Embryonic facial prominence (tissue), 1 donor: ENCODE results near the gene CFD.
"Not testable (repeated sequence)": the region's sequence is repeated elsewhere in the genome, so short reads cannot be mapped to it uniquely, and the experiment has no call there.

ENCODE experiments used
- DNase-seq: peaks from one replicate; pipeline ENCODE4 v3.0.0-alpha.2; 2016; ENCODE audit errors: extremely low spot score

Gene CFD

GRCh38 chr19:871446-872265 is 12.2 kb downstream of the CFD start:
- DNase-seq = no peak

- no peak for DNase-seq
These were observed 12.9 kb downstream of the CFD start for GRCh38 chr19:872266-872951.

- DNase-seq = no peak
These were observed 13.6 kb downstream of the CFD start for GRCh38 chr19:873084-873483.

DNA sequence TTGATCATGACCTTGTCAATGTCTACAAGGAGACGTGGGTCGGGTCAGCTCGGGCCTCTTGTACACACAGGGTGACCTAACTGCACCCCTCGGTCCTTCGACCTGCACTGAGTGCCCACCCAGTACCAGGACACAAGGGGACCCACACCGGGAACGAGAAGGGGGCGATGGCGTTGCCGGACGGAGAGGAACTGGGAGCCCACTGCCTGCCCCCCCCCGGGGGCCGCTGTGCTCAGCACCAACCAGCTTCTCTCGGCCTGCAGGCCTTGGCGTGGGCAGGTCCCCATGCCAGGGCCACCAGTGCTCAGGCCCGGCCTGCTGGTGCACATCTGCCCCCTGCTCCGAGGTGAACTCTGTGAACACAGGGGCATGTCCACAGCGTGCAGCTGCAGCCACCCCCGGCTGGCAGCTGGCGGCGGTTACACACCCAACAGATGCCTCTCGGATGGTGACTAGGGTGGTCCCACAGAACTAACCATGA is 14.1 kb downstream of the CFD start:
- DNase-seq = no peak

DNA sequence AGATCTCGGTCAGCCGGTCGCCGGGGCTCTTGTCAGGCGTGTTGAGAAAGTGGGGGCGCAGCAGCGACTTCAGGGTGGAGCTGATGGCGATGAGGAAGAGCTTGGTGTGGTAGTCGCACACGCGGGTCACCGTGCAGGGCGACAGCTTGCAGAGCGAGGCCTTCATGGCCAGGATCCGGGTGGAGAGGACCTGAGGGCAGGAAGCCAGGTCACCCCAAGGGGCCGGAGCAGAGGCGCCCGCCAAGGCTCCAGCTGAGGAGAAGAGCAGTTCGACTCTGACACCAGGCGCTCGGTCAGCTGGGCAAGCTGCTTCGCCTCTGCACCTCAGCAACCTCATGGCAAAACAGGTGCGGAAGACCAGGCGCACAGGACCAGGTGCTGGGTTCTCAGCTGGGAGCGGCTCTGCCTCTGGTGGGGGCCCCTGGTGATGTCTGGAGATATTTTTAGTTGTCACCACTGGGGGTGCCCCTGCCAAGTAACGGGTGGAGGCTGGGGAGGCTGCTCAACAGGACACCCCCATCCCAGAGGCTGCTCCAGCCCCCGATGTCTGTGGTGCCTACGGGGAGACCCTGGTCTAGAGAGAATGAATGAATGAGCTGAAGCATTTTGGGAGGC is 15.9 kb downstream of the CFD start:
- DNase-seq = no peak

GRCh38 chr19:876089-876488 is 16.6 kb downstream of the CFD start:
- no peak for DNase-seq

GRCh38 chr19:876780-877314 is 17.4 kb downstream of the CFD start:
- no peak for DNase-seq

- not testable (repeated sequence) for DNase-seq
These were observed 18.7 kb downstream of the CFD start for GRCh38 chr19:877992-878660.

GRCh38 chr19:878751-879561 is 19.5 kb downstream of the CFD start:
- not testable (repeated sequence) for DNase-seq

DNA sequence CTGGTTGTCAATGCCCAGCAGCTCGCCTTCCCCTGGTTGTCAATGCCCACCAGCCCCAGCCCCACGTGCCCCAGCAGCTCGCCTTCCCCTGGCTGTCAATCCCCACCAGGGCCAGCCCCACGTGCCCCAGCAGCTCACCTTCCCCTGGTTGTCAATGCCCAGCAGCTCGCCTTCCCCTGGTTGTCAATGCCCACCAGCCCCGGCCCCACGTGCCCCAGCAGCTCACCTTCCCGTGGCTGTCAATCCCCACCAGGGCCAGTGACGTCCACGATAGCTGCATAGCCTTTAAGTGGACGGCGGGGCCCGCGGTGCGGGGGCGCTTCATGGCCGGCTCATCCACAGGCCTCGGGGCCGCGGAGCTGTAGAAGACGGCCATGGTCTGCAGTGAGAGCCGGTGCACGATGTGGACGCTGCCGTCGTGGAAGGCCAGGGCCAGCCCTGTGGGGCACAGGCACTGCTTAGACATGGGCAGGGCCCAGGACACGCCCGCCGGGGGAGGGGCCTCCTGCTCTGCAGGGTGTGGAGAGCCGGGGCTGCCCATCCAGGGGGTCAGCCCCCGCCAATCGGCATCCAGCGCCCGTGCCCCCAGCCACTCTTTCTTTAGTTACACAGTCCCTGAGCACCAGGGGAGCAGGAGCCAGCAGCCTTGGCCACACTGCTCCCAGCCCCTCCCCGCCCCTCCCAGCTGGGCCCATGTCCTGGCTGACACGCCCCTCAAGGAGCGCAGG is 20.4 kb downstream of the CFD start:
- no peak for DNase-seq

GRCh38 chr19:881385-882071 is 22.1 kb downstream of the CFD start:
- DNase-seq = no peak

DNA sequence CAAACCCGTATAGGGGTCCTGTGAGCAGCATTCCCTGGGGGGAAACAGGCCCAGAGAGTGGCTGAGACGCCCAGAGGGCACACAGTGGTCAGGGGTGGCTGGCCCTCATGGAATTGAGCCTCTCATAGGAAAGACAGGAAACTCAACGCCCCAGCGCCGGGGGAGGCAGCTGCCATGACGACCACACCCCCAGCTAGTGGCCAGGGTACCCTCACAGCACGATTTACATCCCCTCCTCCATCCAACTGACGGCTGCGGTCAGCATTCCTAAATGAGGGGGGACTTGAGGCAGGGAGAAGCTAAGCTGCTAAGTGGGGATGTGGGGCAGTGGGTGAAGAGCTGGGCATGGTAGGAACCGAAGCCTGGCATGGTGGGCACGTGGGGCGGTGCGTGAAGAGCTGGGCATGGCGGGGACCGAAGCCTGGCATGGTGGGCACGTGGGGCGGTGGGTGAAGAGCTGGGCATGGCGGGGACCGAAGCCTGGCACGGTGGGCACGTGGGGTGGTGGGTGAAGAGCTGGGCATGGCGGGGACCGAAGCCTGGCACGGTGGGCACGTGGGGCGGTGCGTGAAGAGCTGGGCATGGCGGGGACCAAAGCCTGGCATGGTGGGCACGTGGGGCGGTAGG is 23.5 kb downstream of the CFD start:
- DNase-seq = no peak

GRCh38 chr19:883661-884211 is 24.3 kb downstream of the CFD start:
- no peak for DNase-seq

GRCh38 chr19:884420-885211 is 25.2 kb downstream of the CFD start:
- DNase-seq = no peak

DNA sequence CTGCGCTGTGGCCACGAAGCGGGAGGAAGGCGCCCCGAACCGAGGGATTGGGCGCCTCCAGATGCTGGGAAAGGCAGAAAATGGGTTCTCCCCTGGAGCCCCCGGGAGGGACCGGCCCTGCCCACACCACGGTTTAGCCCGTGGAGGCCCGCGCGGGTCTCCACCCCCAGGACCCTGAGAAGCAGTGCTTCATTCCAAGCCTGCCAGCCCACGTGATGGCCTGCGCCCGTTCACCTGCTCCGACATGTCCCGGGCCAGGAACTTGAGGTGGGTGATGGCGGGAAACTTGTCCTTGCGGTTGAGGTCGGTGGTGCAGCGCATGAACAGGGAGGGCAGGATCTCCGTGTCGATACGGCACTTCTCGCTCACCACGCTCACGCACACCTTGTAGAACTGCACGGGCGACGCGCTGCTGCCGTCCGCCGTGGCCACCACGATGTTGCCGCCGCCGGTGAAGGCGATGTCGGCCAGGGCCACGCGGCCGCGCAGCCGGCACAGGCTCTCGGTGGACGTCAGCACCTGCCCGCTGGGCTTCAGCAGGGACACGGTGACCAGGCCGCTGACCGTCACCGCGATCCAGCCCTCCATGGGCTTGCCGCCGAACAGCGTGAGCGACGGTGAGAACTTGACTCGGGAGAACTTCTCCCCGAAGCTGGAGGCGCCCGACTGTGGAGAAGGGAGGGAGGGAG is 26.2 kb downstream of the CFD start:
- no peak for DNase-seq

GRCh38 chr19:887072-887471 is 27.6 kb downstream of the CFD start:
- no peak for DNase-seq

GRCh38 chr19:887599-887998 is 28.1 kb downstream of the CFD start:
- DNase-seq = no peak
